Keratinocyte (primary cell): ENCODE results near the gene CES1. TPM values are rescaled to one million over a fixed set of nuclear protein-coding genes. Genes with fewer than 3 reads are reported as not detected.
A peak's percentile ranks its signal among the peaks of the same experiment; 100 is the strongest.

ENCODE experiments used
- DNase-seq: peaks from one replicate; pipeline ENCODE4 v3.0.0-alpha.2; 2011; ENCODE audit warnings: low read depth, missing footprints, low spot score
- FAIRE-seq: peaks from 2 replicates; lab custom pipeline; 2011; peaks lifted over from hg19 to GRCh38; lab: Jason Lieb, UNC
- H2AFZ ChIP-seq: 2 replicates; pipeline ENCODE4 v1.6.0; 2012; ENCODE audit warnings: low read length, control low read depth, inconsistent platforms; ENCODE audit not compliant: control insufficient read depth
- H3K27ac ChIP-seq: 2 replicates; pipeline ENCODE4 v1.5.1; 2011; ENCODE audit warnings: low read length; ENCODE audit not compliant: control insufficient read depth, insufficient read depth
- H3K27me3 ChIP-seq: 3 replicates; pipeline ENCODE4 v1.6.0; 2011; ENCODE audit warnings: low read length; ENCODE audit not compliant: control insufficient read depth, insufficient read depth; ENCODE audit errors: extremely low read depth
- H3K36me3 ChIP-seq, 2 experiments: 2 replicates in 1 of 2; 3 replicates in 1 of 2; pipeline ENCODE4 v1.5.1; 2011; ENCODE audit warnings: low read length in 2 of 2, mild to moderate bottlenecking in 1 of 2; ENCODE audit not compliant: control insufficient read depth in 2 of 2, insufficient read depth in 2 of 2; ENCODE audit errors: extremely low read depth in 1 of 2
- H3K4me1 ChIP-seq: 3 replicates; pipeline ENCODE4 v1.5.1; 2011; ENCODE audit warnings: low read length; ENCODE audit not compliant: control insufficient read depth, insufficient read depth; ENCODE audit errors: extremely low read depth
- H3K4me2 ChIP-seq: 3 replicates; pipeline ENCODE4 v1.6.0; 2011; ENCODE audit warnings: low read depth, low read length; ENCODE audit not compliant: control insufficient read depth, insufficient read depth; ENCODE audit errors: extremely low read depth
- H3K4me3 ChIP-seq, 3 experiments: fragments of 200-600 bp in 1 of 3; sonication (generic) in 1 of 3; 2 replicates in 2 of 3; 3 replicates in 1 of 3; pipeline ENCODE4 v1.5.1; 2011 to 2016; ENCODE audit warnings: low read length in 3 of 3, mild to moderate bottlenecking in 3 of 3, control low read depth in 2 of 3, inconsistent platforms in 1 of 3, low read depth in 1 of 3, mixed read lengths in 1 of 3, mixed run types in 1 of 3, moderate library complexity in 1 of 3; ENCODE audit not compliant: control insufficient read depth in 2 of 3, insufficient read depth in 2 of 3; ENCODE audit errors: extremely low read depth in 1 of 3
- H3K79me2 ChIP-seq: 2 replicates; pipeline ENCODE4 v1.6.0; 2012; ENCODE audit warnings: low read length; ENCODE audit not compliant: control insufficient read depth, insufficient read depth
- H3K9ac ChIP-seq: 3 replicates; pipeline ENCODE4 v1.6.0; 2011; ENCODE audit warnings: low read length; ENCODE audit not compliant: control insufficient read depth, insufficient read depth; ENCODE audit errors: extremely low read depth
- H3K9me1 ChIP-seq: 3 replicates; pipeline ENCODE4 v1.6.0; 2011; ENCODE audit warnings: low read length; ENCODE audit not compliant: control insufficient read depth, insufficient read depth; ENCODE audit errors: extremely low read depth
- H3K9me3 ChIP-seq: 2 replicates; pipeline ENCODE4 v1.5.1; 2012; ENCODE audit warnings: low read depth, low read length; ENCODE audit not compliant: control insufficient read depth
- H4K20me1 ChIP-seq: 3 replicates; pipeline ENCODE4 v1.6.0; 2011; ENCODE audit warnings: low read length; ENCODE audit not compliant: control insufficient read depth, insufficient read depth; ENCODE audit errors: extremely low read depth
- EZH2 ChIP-seq: IDR thresholded peaks from one replicate; pipeline ENCODE4 v1.6.1; 2012; ENCODE audit warnings: inconsistent platforms, mild to moderate bottlenecking, low read length, moderate library complexity
- dilution Hi-C: fragments of 300-500 bp; cut with MboI; formaldehyde crosslinking; loops from one replicate; pipeline ENCODE4 v1.7.0; 2020; ENCODE audit warnings: low sequenced_read_pairs; ENCODE audit not compliant: extremely low pct_ligation_motif_present
- polyA plus RNA-seq, 5 experiments: library from polyadenylated mRNA; depleted of rRNA in 3 of 5; stranded (reverse) in 3 of 5; stranded (forward) in 1 of 5; unstranded in 1 of 5; fragments of >200 nt; gene quantifications; 1 replicate in 1 of 5; 2 replicates in 3 of 5; 3 replicates in 1 of 5; pipeline versions ENCODE4 v1.2.1 to v1.2.3, GENCODE V29; 2011 to 2012; ENCODE audit warnings: missing spikeins in 2 of 5, low read depth in 1 of 5, low replicate concordance in 1 of 5
- TF ChIP-seq, protein P1 (sequence below), 3 experiments: IDR thresholded peaks in 1 of 3; conservative IDR thresholded peaks in 1 of 3; optimal IDR thresholded peaks in 1 of 3; 2 replicates in 2 of 3; 3 replicates in 1 of 3; pipeline versions ENCODE3 to v1.5.1; 2011; ENCODE audit warnings: low read length in 3 of 3, mild to moderate bottlenecking in 3 of 3, moderate library complexity in 2 of 3, control low read depth in 1 of 3, inconsistent platforms in 1 of 3; ENCODE audit not compliant: insufficient read depth in 2 of 3; ENCODE audit errors: extremely low read depth in 1 of 3

The CES1 gene
- polyA plus RNA-seq, 1 donor (not counting 4 experiments of a cell fraction or from before 2014, with no cell fraction given) = 0.10 TPM

DNA sequence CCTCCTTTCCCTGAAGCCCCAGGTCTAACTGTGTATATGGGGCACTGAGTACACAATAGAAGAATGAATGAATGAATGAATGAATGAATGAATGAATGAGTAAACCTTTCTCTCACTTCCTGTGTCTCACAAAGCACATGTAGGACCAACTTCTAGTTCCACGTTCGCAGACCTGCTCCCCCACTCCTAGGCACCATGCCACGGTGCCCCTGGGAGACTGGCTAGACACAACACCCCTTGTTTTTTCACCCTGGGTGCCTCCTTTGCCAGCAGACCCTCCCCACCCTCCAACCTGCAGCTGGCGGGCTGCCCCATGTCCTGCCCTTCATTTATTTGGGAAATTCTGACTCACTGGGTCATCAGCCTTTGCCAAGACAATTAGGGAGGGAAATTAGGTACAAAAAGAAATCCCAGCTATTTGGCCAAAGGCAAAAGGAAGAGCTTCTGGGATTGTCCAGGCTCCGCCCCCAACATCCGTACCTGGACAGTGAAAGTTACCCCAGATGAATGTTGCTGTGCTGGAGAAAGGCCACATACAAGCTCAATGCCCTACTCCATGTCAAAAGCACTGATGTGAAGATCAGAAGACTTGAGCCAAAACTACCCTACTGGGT, 7.7 kb downstream of the CES1 start:
- Histone ChIP-seq H3K4me3 (no peak overlapping the region), H3K4me2 (no peak overlapping the region), H3K9me3 (no peaks in the 10 kb centered on the region), H4K20me1 (no peaks in the 10 kb centered on the region), H2AFZ (no peak overlapping the region), H3K27me3 (no peaks in the 10 kb centered on the region), H3K79me2 (no peaks in the 10 kb centered on the region), H3K4me1 (no peaks in the 10 kb centered on the region), H3K27ac (no peak overlapping the region), H3K9me1 (no peaks in the 10 kb centered on the region), H3K9ac (no peak overlapping the region), H3K36me3 (no peaks in the 10 kb centered on the region)
- TF ChIP-seq, protein P1, sequence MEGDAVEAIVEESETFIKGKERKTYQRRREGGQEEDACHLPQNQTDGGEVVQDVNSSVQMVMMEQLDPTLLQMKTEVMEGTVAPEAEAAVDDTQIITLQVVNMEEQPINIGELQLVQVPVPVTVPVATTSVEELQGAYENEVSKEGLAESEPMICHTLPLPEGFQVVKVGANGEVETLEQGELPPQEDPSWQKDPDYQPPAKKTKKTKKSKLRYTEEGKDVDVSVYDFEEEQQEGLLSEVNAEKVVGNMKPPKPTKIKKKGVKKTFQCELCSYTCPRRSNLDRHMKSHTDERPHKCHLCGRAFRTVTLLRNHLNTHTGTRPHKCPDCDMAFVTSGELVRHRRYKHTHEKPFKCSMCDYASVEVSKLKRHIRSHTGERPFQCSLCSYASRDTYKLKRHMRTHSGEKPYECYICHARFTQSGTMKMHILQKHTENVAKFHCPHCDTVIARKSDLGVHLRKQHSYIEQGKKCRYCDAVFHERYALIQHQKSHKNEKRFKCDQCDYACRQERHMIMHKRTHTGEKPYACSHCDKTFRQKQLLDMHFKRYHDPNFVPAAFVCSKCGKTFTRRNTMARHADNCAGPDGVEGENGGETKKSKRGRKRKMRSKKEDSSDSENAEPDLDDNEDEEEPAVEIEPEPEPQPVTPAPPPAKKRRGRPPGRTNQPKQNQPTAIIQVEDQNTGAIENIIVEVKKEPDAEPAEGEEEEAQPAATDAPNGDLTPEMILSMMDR (optimal IDR thresholded peaks at IDR 0.05 in 1 of 3, IDR thresholded peaks at IDR 0.05 in 1 of 3, conservative IDR thresholded peaks at IDR 0.05 in 1 of 3; ENCODE audit: extremely low read depth in 1 of 3, insufficient read depth in 2 of 3, low read length in 3 of 3) = no peak
- no peak for TF ChIP-seq EZH2
- DNase-seq (no peak), FAIRE-seq (peak; percentile 41)
- dilution Hi-C loops = loop anchor here (25.0 kb wide), 1 partner anchor 113 kb away; no protein-coding TSS in a partner anchor

DNA sequence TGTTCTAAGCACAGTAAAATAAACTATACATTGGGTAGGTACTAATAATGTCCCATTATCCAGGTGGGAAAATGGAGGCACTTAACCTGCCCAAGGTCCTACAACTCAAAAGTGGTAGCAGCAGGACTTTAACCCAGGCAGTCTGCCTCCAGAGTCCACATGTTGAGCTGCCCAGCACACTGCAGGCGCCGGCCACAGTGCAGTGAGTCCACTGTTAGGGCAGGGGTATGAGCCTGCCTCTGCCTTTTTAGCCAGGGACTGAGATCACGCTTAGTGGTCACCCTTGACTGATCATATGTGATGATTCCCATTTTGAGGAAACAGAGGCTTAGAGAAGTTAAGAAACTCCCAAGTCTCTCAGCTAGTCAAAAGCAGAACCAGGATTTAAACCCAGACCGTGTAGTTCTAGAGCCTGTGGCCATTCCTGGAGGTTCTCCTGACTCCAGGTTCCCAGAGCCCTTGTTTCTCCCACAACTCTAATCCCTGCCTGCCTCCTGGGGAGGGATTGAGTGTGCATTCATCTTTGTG, 8.4 kb downstream of the CES1 start:
- H3K27me3 ChIP-seq = no peaks in the 10 kb centered on the region
- H3K4me2 ChIP-seq = no peak overlapping the region
- H3K79me2 ChIP-seq = no peaks in the 10 kb centered on the region
- H3K27ac ChIP-seq = no peak overlapping the region
- H3K9ac ChIP-seq = no peak overlapping the region
- FAIRE-seq = no peak
- no peak for DNase-seq
- H3K9me3 ChIP-seq = no peaks in the 10 kb centered on the region
- no peak for TF ChIP-seq EZH2
- TF ChIP-seq, protein P1 (optimal IDR thresholded peaks at IDR 0.05 in 1 of 3, IDR thresholded peaks at IDR 0.05 in 1 of 3, conservative IDR thresholded peaks at IDR 0.05 in 1 of 3; ENCODE audit: extremely low read depth in 1 of 3, insufficient read depth in 2 of 3, low read length in 3 of 3) = no peak
- H3K4me1 ChIP-seq = no peaks in the 10 kb centered on the region
- dilution Hi-C loops = no loop called here
- H3K36me3 ChIP-seq = no peaks in the 10 kb centered on the region
- no peak overlapping the region for H3K4me3 ChIP-seq
- no peaks in the 10 kb centered on the region for H4K20me1 ChIP-seq
- H3K9me1 ChIP-seq = no peaks in the 10 kb centered on the region
- H2AFZ ChIP-seq = no peak overlapping the region
